Cortex of kidney (tissue), 1 donor: Measurements from ENCODE around the gene GIT1.

Experiments used
- DNase-seq: peaks from one replicate; lab custom pipeline; 2025; lab: John Stamatoyannopoulos, UW

GIT1 gene

DNA sequence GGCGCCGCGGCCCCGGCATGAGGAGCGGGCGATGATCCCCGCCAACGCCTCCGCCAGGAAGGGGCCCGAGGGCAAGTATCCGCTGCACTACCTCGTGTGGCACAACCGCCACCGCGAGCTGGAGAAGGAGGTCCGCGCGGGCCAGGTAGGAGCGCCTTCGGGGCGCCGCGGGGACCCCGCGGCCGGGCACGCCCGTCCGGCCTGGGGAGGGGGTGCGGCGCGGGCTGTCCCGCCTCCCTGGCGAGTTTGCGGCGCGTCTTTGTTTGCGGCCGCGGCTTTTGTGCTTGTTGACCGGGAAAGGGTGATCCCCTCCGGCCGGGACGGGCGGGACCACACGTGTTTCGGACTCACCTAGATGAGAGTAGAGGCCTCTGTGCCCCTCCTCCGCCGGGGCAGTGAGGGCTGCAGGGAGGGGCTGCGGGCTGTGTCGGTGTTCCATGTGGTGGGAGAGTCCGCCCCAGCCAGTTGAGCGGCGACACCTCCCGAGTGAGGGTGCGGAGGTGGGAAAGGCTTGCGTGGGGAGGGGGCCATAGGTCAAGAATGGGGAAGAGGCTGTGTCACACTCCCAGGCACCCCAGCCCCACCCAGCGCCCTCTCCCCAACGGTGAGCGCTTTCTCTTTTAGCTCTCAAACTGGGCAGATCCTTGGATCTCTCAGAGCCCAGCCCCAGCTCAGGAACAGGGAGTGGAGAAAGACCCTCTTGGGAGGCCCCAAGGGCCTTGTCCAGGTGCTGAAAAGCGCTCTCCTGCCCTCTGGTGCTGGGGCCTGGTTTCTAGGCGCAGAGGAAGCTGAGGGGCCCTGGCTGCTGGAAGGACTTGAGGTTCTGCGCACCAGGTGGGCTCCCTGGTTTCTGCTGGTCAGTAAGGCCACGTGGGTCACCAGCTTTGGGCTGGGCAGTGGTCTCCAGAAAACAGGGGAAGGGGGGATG is 4.4 kb upstream of the GIT1 start:
- DNase-seq, result no peak

DNA sequence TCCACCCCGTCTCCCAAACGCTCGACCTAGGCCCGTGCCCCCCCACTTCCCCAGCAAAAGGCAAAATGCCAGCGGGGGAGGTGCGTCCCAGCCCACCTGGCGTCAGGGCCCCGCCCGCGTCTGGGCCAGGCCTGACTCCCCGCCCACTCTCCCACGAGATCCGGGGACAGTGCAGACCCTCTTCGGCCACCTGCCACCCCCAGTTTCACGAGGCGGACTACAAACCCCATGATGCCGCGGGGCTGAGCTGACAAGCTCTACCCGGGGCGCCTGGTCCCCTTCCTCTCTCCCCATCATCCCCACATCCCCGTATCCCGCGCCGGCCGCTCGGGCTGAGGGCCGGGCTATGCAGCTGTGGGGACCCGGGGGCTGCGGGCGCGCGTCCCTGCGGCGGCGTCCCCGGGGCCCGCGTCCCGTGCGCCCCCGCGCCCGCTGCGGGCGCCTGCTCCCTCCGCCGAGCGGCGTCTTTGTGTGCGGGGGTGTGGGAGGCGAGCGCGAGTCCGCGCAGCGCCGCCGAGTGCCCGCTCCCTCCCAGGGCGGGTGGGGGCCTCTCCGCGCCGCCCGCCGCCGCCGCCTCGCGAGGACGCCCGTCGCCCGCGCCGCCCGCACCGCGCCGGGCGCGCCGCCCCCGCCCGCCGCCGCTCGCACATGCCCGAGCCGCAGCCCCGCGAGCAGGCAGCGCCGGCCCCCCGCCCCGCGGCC is 3.6 kb upstream of the GIT1 start, which contains the start of gene ANKRD13B:
TSS of gene ANKRD13B (plus strand) at position 283 of the 702 bp plus-strand sequence. CDS start 490 bp downstream, outside the sequence.
- DNase-seq, result no peak

DNA sequence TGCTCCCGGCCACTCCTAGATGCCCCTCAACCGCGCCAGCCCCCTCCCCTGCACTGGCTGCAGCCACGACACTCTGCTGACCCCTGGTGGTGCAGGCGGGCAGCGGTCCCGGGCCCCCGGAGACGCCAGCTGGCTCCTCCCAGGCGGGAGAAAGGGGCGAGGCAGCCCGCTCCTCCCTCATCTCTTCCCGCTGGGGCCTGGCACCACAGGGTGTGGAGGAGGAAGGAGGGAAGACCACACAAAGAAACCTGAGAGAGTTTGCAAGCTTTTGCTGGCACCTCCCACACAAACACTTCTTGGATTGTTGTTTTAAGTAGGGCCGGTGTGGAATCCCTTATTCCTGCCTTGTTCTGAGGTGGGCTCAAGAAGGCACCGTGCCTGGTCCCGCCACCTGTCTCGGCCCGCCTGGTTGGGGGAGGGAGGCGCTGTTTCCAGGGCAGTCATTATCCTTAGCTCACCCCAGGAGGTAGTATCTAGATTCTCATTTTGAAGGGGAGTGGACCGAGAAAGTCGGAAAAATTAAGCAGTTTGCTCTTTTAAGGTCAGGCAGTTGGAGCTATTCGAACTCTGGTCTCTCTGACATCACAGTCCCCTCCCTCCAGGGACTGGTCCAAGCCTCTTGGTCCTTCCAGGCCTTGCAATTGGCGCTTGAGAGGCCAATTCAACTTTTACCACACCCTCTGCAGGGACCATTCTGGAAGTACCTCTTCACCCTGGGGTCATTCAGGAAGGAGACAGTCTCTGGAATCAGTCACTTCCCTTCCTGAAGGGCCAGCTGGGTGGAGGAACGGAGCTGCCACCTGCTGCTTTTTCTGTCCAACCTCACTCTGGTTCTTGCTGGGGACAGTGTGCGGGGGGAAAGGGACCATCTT is 2.5 kb upstream of the GIT1 start:
- no peak for DNase-seq

DNA sequence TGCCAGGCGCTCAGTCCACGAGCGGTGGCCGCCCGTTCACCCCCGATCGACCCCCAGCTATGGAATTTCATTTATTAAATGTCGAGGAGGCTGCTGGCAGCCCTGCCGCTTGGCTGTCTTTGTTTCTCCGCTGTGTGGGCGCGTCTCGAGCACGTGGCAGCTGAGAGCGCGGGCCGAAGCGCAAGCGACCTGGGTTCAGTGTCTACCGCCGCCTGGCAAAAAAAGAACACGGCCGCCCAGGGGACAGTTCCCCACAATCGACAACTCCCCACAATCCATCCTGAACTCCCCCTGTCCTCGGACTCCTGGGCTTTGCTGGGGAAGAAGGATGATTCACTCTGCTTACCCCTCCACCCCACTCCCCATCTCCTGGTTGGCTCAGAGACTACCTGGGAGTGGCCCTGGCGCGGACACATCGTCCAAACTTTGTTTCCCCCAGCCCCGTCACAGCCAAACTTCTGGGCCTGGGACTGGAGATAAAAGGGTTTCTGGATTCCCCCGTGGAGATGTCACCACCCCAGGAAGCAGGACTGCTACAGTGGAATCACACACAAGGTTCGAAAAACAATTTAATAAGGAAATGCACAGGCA is 1.8 kb upstream of the GIT1 start:
- no peak for DNase-seq

DNA sequence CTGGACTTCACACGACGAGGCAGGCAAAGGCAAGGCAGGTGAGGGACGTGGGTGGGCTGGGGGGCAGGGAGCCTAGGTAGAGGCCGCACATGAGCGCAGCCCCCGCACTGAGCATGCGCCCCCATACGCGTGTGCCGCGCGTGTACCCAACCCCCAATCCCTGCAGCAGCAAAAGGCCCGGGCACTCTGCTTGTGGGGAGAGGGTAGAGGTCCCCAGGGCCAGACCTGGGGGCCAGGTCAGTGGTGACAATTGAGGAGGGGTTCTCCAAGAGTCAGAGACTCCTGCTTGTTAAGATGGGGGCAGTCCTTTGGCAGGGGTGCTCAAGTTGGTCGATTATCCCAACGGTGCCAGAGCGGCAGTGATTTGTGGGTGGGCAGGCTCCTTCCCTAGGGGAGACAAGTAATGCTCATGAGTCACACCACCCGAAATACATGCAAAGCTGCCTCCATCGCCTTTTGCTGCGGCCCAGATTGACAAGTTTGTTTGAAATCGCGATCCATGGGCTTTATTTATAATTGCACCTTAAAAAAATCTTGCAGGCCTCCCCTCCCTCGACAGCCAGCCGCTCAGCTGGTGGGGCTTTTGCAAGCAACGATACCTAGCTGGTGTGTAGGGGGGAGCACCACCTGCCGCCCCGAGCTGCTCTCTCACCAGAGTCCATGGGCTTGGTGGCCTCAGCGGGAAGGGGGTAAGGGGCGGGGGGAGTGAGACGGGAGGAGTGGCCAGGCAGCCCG is 1.1 kb upstream of the GIT1 start:
- no peak for DNase-seq

DNA sequence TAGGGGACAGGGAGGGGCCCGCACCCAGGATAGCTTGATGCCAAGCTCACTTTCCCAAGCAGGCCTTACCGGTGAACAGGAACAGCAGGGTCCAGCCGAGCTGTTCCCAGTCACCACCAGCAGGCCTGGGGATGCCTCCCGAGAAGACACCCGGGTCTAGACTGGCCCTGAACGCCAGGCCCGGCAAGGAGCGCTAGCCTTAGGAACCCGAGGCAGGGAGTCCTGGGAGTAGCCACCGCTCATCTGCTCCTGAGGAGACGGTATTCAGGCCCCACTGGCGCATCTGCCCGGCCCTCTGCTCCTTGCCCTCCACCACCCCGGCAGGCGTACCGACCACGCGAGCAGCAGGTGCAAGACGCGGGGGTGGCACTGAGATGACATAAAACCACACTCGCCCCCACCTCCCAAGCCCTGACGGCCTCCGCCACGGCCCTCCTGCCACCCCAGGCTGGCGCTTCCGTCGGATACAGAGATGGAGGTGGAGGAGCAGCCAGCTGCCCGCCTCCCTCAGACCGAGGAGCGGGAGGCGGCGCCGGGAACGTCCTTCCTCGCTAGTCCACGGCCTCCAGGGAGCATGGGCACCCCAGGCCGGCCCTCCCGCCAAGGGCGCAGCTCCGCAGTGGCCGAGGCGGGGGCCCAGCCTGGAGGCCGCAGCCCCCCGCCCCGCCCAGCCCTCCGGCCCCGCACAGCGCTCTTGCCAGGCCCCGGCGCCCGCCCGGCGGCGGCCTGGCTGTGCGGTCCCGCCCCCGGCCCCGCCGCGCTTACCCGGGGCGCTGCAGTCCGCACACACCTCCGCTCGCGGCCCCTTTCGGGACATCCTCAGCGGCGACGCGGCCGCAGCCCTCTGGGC is 661 bp downstream of the GIT1 start:
- DNase-seq, result no peak

DNA sequence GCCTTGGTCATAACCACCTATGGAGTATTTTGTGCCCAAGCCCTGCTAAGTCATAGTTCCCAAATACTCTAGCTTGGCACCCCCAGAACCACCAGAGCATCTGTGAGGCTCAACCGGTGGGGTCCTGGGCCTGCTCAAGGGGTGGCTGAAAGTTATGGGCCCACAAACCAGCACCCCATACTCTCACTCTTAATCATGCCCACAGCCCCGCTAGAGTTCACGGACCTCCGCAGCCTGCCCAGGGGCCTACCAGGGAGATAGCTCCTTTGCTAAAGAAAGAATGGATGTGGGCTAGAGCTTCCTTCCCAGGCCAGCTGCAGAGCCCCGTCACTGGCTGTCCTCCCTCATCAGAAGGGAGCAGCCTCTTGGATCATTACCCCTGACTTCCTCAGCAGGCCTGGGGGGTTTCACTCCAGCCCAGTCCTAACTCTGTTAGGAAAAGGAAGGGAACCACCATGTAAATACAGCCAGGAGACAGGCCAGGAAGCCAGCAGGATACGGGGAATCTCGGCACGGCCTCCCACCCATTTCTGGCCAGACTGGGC is 1.4 kb downstream of the GIT1 start:
- no peak for DNase-seq

DNA sequence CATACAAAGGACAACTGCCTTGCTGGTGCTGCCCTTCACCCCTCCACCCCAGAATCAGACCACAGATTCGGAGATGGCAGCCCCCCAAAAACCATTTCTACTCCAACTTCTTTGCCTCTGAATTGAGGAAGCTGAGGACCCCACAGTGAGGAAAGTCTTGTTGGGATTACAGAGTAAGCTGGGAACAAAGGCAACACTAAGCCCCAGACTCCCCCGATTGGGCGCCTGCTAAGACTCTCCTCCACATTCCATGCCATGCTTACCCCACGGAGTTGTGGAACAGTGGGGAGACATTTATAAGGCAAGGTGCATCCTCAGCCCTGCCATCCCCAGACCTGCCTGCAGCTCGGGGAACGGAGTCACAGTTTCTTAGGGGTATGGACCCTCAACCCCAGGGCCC is 1.9 kb downstream of the GIT1 start:
- no peak for DNase-seq

DNA sequence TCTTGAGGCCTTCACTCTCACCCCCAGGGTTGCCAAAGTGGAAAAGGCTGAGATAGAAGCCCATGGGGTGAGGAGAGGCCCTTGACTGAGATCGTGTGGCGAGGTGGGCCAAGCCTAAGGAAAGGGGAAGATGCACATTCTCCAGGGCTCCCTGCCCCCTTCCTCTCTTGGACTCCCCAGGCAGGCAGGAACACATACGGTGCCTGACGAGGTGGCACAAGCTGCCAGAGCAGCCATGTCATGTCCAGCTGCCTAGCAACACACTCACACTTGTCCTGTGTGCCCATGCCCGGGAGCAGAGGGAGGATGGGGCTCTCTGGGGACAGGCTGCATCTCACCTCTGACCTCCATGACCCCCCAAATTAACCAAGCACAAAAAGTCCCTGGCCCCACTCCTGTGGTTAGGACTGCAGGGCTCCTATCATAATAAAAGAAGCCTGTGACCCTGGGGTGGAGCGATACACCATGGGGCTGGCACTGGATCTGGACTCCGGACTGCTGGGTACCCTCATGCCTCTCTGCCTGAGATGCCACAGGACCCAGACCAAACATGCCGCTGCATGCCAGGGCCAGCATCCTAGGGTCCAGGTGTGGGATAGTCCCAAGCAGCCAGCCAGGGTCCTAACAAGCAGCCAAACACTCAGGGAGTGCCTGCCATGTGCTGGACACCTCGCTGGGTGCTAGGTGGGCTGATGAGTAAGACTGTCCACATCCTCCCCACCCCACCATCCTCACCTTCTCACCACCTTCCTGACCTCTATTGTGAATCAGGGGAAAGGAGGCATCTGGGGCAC is 2.6 kb downstream of the GIT1 start:
- no peak for DNase-seq

DNA sequence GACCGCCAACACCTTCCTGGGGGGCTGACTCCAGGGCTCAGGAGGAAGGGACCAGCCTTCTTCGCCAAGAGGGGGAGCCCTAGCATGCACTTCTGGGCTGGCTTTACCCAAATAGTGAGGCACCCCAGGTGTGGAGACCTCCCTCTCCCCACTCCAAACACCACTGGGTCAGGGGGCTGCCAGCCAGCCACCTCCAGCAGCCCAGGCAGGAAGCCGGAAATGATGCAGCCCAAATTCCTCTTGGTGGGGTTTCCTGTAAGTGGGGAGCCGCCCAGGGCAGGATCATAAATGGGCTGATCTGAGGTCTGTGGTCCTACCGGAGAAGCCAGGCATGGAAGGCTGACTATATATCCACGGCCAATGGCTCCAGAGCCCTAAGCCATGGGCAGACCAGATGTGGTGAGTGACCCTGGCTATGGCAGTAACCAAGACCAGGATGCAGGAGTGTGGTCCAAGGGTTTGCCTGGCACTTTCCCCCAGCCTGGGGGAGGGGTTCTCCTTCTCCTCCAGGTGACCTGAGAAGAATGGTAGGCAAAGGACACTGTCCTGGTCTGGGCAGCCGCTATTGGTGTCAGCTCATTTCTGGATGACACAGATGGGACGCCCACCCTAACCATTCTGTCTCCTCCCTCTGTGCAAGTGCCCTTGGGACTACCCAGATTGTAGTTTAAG is 4.2 kb downstream of the GIT1 start:
- DNase-seq, result no peak

DNA sequence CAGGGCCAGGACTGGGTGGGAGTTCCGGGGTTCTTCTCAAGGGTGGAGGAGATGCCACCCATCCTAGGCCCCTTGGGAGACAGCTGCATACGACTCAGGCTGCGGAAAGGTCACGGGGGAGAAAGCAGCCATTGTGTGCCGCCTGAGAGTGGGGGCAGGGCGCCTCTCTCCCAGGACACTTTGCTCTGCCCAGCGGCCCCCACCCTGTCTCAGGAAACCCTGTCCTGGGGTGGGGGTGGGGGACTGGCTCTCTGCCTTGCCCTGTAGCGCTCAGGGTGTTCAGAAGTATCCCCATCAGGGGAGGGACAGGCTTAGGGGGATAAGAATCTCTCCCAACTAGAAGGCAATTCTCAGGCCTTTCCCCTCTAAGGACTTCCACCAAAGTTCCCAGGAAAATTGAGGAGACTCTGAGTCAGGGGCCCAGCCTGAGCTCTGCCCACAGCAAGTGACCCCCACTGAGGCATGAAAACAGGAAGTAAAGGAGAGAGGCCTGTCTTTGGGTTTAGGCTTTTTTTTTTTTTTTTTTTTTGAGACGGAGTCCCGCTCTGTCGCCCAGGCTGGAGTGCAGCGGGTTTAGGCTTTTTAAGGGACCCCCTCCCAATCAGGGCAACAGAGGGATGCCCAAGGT is 4.9 kb downstream of the GIT1 start:
- DNase-seq, result no peak

DNA sequence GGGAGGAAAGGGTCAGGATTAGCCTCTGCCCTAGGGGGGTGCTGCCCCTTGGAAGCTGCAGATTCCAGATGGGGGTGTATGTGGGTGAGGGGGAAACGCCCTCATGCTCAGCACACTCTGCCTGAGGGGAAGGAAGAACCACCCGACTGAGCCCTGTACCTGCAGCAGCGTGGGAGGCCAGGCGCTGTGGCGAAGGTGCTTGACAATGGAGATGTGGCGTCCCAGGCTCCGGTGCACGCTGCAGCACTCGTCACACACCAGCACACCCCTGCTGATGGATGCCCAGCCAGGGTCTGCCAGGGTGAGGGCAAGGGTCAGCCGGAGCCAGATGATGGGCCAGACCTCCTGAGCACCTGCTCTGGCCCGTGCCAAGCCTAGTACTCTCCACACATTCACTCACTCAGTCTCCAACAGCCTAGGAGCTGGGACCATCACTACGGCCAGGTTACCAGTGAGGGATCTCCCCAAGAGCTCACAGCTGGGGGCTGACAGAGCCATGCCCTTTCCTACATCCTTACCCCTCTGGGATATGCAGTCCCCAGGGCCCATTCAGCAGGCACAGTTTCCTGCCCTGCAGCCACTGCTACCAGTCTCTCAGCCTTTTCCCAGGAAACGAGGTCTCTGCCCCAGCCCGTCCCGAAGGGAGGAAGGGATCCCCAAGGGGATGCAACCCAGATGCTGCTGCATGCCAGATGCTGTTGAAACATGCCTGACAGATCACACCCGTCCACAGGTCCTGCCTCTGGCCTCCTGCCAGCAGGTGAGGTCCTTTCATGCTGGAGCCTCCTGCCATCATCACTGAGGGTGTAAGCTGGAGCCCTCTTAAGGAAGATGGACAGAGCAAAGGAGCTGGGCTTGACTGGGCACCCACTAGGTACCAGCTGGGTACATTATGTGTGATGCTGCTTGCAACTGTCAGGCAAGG is 5.9 kb downstream of the GIT1 start:
- no peak for DNase-seq

DNA sequence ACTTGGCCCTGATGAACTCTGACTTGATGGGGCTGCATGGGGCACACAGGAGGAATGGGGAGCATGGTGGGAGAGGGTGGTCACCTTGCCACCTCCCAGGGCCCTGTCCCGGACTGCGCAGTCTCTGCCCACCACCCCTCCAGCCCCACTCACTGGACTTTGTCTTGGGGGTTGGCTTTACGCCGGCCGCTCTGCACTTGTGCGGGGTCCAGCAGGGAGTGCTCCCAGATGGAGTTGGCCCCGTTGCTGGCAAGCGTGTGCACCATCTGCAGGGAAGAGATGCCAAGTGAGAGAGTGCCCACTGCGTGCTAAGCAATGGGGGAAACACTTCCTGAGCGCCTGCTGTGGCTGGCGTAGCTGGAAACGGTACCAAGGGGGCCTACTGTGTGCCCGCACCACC is 6.7 kb downstream of the GIT1 start:
- no peak for DNase-seq

DNA sequence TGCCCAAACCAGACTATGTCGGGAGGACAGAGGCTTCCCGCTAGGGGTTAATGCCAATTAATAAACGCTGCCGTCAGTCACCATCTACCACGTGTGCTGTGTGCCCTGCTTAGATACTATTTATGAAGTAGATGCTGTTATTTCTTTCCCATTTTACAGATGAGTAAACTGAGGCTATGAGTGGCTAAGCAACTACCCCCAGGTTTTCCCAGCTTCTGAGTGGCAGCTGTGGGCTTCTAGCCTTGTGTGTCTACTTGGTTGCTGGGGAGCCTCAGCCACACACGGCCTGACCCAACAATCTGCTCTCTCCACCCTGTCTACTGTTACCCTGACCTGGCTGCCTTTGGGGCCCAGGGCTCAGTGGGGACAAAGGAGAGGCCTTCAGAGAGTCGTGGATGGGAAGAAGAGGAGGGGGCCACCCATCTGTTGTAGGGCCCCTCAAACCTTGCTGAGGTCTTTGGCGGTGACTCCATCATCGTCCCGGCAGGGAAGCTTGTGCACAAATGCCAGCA is 7.1 kb downstream of the GIT1 start:
- no peak for DNase-seq

DNA sequence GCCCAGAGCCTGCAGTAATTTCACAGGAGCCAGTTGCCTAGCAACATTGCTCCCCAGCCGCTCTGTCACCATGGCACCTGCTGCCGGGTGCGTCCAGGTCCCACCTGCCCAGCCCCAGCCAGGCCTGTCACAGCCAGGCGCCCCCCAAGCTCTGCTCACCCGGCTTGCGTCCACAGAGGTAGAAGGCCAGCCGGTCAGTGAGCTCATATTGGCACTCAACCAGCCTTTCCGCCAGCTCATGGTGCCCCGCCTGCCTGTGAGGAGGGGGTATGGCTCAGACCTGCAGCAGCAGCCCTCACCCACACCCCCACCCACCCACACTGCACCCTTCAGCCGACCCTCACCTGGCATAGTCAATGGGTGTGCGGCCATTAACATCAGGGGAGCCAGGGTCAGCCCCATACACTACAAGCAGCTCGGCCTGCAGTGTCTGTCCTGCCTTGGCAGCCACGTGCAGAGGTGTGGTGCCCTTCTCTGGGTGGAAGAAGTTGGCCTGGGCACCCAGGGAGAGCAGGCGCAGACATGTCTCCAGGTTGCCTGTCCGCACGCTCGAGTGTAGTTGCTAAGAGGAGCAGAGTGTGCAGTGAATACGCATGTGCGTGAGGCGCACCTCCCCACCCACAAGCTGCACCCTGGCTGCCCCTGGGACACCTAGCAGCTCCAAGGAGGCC is 7.7 kb downstream of the GIT1 start:
- DNase-seq, result no peak
